GM12891 (cell line): ENCODE data around the gene TAP1.

Source experiments
- DNase-seq: peaks from one replicate; pipeline ENCODE4 v3.0.0; 2011; ENCODE audit warnings: low spot score; ENCODE audit not compliant: insufficient read length
- FAIRE-seq: peaks from 2 replicates; lab custom pipeline; 2011; peaks lifted over from hg19 to GRCh38; lab: Jason Lieb, UNC
- PAX5 ChIP-seq: IDR thresholded peaks from 2 replicates; pipeline ENCODE4 v1.6.1; 2011; ENCODE audit warnings: low read length, moderate library complexity, mild to moderate bottlenecking; ENCODE audit not compliant: insufficient read depth, severe bottlenecking
- POLR2A ChIP-seq: IDR thresholded peaks from 2 replicates; pipeline ENCODE4 v1.6.1; 2011; ENCODE audit warnings: low read depth, low read length, control low read depth
- POLR2AphosphoS5 ChIP-seq: IDR thresholded peaks from 2 replicates; pipeline ENCODE4 v1.6.1; 2011; ENCODE audit warnings: low read depth, low read length, control low read depth
- POU2F2 ChIP-seq: IDR thresholded peaks from 2 replicates; pipeline ENCODE4 v1.6.1; 2011; ENCODE audit warnings: low read depth, mild to moderate bottlenecking, control low read depth, low read length, moderate library complexity
- SPI1 ChIP-seq: IDR thresholded peaks from 2 replicates; pipeline ENCODE4 v1.6.1; 2011; ENCODE audit warnings: low read depth, low read length, control low read depth
- TAF1 ChIP-seq: IDR thresholded peaks from 2 replicates; pipeline ENCODE4 v1.6.1; 2011; ENCODE audit warnings: low read depth, low read length, control low read depth

Gene TAP1

DNA sequence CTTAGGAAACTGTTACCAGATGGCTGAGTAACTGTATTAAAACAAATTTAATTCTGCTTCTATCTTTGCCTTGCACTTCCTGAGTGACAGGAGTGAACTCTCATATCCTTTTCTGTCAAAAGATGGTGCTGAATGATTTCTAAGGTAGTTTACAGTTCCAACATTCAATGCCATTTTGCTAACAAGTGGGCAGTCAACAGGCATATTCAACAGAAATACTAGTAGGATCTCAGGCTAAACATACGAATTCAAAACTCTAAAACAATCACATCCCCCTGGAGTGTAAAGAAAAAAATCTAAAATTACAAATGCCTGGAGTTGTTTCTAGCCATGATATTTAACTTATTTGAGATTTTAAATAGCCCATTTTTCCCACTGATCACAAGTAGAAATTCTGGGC, 7.2 kb upstream of the TAP1 start:
- no peak for FAIRE-seq

DNA sequence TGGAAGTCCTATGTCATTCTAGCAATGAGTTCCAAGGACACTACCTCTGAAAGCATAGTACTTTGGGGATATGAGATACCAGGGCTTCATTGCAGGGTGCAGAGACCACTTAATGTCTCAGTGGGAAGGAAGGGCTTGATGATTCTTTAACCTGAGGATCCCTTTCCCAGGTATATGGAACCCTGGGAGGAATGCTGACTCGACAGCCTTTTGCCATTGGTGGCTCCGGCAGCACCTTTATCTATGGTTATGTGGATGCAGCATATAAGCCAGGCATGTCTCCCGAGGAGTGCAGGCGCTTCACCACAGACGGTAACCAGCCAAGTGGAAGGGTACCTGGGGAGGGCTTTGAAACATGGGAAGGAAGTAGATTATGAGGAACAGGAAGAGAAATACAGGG, 4.7 kb upstream of the TAP1 start:
- DNase-seq: no peak
- FAIRE-seq: no peak

More for the DNA sequence above, 7.2 kb upstream of the TAP1 start:
- no peak for DNase-seq
- TF ChIP-seq POLR2AphosphoS5 (no peak), SPI1 (no peak), PAX5 (no peak), POU2F2 (no peak), POLR2A (no peak), TAF1 (no peak)

DNA sequence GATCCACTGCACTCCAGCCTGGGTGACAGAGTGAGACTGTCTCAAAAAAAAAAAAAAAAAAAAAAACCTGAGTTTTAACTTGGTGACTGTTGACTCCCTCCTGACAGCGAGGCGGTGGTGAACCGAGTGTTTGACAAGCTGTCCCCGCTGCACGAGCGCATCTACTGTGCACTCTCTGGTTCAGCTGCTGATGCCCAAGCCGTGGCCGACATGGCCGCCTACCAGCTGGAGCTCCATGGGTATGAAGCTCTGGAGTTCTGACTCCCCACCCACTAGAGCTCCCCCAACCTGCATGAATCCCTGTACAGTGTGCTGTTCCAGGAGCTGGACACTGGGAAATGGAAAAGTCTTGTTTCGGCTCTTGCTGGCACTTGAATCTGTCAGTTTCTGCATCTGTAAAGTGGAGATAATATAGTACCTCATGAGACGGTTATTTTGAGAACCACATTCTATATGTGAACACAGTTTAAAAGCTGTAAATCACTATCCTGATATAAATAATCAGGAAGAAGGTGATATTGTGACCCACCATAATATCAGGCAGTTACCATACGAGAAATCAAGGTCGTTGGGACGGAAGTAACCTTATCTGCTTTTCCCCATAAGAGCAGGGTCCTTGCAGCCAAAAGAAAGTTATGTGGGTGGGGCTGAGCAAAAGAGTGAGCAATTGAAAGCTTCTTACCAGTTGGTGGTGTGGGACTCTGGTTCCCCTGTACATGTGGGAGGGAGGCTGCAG, 3.8 kb upstream of the TAP1 start:
- TF ChIP-seq PAX5 (no peak), POLR2AphosphoS5 (no peak), POLR2A (no peak), SPI1 (no peak), POU2F2 (no peak), TAF1 (no peak)
- DNase-seq (no peak), FAIRE-seq (no peak)

More for the DNA sequence above, 4.7 kb upstream of the TAP1 start:
- TF ChIP-seq POLR2A (no peak), TAF1 (no peak), SPI1 (no peak), POU2F2 (no peak), PAX5 (no peak), POLR2AphosphoS5 (no peak)

DNA sequence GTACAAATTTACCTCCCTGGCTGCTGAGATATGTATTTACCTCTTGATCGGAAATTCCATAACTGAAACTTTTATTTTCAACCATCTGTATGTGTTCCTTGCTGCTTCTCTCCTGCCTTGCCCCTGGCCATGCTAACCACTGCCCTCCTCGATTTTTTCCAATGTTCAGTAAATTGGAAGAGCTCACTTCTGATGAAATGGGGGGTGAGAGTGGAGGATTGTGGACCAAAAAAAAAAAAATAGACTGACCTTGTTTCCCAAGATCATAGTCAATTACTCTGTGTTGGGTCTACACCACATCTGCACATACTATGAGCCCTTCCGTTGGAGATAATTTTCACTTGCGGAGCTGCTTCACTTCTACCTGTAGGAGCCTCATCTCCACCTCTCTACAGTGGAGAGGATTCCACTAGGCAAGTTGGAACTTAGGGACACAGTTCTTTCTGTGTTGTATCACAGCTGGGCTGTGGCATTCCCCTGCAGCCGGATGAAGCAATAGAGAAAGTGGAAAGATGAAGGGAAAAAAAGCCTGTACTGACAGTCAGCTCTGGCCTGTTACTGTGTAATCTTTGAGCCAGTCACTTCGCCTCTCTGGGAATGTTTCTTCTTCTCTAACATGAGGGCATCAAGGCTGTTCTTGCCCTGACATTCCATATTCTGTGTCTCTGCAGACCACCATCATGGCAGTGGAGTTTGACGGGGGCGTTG, 2.1 kb upstream of the TAP1 start:
- TF ChIP-seq PAX5: no peak
- TF ChIP-seq TAF1: no peak
- DNase-seq (no peak), FAIRE-seq (peak; percentile 33)

DNA sequence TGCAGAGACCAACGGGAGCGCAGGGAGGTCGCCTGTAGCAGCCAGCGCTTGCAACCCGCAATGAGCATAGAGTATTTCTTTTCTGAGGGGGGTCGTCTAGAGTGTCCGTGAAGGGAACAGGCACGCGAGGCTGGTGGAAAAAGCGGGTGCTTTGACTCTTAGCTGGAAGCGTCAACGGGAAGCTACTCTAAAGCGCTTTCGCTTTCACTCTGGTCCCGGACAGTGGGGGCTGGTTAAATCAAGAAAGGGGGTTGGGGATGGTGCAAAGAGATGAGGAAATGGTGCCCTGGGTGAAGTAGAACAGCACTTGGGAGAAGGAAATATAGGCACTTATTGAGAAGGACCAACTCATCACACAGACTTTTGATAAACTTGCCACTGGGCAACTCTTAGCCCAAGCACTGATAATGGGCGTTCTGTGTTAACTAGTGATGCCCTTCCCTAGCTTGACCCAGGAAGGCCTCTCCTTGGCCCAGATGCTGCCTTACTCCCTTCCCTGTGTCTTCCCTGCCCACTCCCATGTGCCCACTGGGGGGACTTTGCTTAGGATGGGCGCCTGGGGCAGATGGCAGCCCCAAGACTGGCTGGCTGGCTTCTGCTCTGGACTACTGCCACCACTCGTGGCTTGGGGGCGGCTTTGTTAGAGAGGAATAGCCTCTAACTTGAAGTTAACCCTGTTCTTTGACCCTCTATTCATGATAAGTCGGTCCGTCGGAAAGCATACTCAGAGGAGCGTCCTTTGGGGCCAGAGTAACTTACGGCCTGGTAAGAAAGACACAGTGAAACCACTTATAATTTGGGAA, 1.1 kb upstream of the TAP1 start:
- FAIRE-seq (peak; percentile 68), DNase-seq (peak; percentile 46)
- TF ChIP-seq SPI1 (peak; percentile 4; the same call in 1 of the 2 replicates), PAX5 (no peak), POLR2A (0 out of 2 replicates have a peak, but pooled peaks have one; percentile 23)

DNA sequence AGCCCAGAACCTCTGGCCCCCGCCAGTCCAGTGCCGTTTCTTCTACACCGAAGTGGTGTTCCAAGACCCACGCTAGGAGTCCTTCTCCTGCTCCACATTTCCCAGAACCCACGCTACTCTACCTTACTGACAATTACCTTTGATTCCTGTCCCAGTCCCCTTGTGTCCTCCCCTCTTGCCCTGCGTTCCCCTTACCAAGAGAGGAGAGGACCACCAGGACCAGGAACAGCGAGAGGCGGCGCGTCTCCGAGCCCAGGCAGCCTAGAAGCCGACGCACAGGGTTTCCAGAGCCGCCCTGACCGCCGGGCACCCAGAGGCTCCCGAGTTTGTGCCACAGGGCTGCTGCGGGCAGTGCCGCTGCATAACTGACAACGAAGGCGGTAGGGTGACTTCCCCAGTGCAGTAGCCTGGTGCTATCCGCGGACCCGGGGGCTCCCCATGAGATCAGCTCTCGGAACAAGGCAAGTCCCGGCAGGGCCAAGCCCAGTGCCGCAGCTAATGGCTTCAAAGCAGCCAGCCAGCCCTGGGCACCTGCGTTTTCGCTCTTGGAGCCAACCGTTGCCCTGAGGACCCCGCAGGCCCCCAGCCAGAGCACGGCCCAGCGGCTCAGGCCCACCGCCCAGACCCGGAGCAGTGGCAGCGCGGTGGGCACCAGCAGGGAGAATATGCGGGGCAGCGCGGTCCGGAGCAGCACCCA, 512 bp downstream of the TAP1 start:
- FAIRE-seq (no peak), DNase-seq (peak; percentile 32)
- TF ChIP-seq POLR2AphosphoS5 (peak; percentile 22; the same call in 1 of the 2 replicates), SPI1 (no peak), POLR2A (0 out of 2 replicates have a peak, but pooled peaks have one; percentile 4), POU2F2 (no peak)

DNA sequence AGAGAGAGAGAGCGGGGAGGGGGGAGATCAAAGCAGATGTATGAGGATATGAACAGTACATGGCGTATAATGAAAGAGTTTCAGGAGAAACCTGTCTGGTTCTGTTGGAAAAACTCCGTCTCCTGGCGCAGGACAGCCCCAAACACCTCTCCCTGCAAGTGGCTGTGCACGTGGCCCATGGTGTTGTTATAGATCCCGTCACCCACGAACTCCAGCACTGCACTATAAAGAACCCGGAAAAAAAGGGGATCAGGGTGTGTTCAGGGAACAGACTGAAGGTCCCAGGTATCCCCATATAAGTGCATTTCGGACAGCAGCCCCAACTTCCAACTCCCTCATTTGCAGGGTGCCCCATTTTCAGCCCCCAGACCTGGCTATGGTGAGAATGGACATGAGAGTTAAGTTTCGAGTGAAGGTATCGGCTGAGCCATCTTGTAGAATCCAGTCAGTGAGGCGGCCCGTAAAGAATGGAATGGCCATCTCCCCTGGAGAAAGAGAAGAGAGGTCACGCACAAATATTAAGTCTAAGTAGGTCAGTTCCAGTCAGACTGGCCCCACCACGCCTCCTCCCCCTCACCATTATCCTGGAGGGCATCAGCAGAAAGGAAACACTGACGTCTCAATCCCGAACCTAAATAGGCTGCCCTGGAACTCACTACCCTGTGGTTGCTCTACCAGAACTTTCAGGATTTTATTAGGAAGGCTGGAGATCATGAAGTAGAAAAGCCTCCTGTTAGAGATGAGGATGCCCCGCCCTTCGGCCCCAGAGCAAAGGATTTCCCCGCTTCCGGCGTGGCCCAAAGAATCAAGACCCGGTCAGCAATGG, 1.3 kb downstream of the TAP1 start:
- peak; percentile 48 for FAIRE-seq
- TF ChIP-seq TAF1 (no peak), POLR2A (0 out of 2 replicates have a peak, but pooled peaks have one; percentile 11)
- no peak for DNase-seq

DNA sequence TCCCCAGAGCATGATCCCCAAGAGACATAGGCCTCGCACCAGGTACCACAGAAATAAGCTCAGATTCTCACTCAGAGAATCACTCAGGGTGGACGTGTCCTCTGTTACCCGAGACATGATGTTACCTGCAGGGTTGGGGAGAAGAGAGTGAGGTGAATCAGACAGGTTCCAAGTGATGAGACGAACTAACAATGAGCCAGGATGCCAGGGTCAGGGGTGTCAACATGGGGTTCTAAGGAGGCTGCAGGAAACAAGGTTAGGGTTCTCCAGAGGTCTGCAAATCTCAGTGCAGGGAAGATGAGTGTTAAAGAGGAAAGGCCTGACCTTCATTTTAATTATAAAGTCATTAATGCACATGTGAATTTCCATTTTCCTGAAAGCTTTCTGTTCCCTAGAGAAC, 2.5 kb downstream of the TAP1 start:
- TF ChIP-seq POU2F2 (no peak), TAF1 (no peak), PAX5 (no peak)
- DNase-seq (no peak), FAIRE-seq (no peak)

DNA sequence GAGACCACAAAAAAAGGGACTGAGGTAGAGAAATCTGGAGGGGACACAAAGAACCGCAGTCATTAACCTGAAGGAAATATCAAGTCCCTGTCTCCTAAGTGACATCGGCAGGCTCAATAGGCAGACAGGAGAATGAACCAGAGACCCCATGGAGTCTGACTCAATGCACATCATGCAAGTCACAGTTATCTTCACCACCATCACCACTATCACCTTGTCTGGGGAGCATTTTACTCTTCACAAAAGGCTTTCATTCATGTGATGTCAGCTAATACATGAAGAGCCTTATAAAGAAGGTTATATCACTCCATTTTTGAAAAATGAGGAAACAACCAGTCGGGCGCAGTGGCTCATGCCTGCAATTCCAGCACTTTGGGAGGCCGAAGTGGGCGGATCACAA, 4.4 kb downstream of the TAP1 start:
- no peak for DNase-seq
- FAIRE-seq: no peak
- TF ChIP-seq POU2F2 (no peak), POLR2A (no peak), PAX5 (no peak), POLR2AphosphoS5 (no peak), TAF1 (no peak), SPI1 (no peak)

DNA sequence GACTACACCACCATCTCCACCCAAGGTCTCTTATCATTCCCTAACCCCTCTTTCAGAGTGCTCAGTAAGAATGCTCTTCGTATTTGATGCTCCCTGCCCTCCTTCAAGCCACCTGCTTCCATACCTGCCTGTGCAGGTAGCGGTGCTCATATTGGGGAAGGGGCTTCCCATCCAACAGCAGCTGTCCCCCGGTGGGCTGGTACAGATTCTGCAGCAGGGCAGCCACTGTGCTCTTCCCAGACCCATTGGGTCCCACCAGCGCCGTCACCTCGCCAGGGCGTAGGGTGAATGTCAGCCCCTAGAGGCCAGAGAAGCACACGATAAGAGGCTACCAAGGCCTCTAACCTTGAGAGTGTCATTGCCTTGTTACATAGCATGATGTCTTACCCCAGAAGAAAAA, 5.7 kb downstream of the TAP1 start:
- DNase-seq (no peak), FAIRE-seq (peak; percentile 35)
- TF ChIP-seq POLR2AphosphoS5: no peak
- TF ChIP-seq TAF1: no peak
- TF ChIP-seq PAX5: no peak
- TF ChIP-seq POU2F2: no peak
- no peak for TF ChIP-seq POLR2A
- no peak for TF ChIP-seq SPI1
